ENCODE data around the gene RTL1. TPM values are rescaled to one million over a fixed set of nuclear protein-coding genes. Genes with fewer than 3 reads are reported as not detected.

RTL1 gene
- polyA plus RNA-seq, 1 experiment, result not detected

DNA sequence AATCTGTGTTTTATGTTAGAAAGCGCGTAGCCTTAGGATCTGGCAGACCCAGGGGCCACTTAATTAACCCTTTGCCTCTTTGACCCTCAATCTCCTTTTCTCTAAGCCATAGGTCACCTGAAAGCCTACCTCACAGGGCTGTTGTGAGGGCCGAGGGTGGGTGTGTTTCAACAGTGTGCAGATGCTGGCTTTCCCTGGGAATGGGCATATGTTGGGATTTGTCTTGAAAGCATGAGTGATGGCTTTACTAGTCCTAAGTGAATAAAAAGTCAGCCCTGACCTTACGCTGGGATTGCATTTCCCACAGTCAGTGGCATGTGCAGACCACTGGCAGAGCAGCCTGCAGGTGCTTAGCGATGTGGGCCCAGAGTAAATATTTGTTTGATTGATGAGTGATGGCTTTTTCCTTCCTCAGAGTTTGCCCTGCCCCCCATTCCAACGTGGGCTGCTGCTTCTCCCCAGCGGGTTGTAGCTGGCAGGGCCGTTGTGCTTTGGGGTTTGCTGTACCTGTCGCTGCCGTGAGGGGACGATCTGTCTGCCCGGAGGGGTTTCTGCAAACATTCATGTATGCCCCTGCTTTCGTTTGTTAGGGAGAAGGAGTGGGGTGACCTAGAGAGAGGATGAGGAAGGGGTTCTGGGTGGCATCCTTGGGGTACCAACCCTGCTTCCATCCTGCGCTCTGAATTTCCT lies 46.1 kb downstream of the RTL1 start:
- Histone ChIP-seq H3K27me3 (ENCODE audit: control insufficient read depth, insufficient read depth, low read length) (no peaks in the 10 kb centered on the region), H3K4me3 (ENCODE audit: low read depth, low read length) (no peak overlapping the region), H3K36me3 (ENCODE audit: control insufficient read depth, insufficient read depth, low read length) (peaks cover 17% of the 10 kb centered on the region)
- TF ChIP-seq, protein P1, sequence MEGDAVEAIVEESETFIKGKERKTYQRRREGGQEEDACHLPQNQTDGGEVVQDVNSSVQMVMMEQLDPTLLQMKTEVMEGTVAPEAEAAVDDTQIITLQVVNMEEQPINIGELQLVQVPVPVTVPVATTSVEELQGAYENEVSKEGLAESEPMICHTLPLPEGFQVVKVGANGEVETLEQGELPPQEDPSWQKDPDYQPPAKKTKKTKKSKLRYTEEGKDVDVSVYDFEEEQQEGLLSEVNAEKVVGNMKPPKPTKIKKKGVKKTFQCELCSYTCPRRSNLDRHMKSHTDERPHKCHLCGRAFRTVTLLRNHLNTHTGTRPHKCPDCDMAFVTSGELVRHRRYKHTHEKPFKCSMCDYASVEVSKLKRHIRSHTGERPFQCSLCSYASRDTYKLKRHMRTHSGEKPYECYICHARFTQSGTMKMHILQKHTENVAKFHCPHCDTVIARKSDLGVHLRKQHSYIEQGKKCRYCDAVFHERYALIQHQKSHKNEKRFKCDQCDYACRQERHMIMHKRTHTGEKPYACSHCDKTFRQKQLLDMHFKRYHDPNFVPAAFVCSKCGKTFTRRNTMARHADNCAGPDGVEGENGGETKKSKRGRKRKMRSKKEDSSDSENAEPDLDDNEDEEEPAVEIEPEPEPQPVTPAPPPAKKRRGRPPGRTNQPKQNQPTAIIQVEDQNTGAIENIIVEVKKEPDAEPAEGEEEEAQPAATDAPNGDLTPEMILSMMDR (IDR thresholded peaks at IDR 0.05; ENCODE audit: insufficient read depth, low read depth, low read length), result no peak
- ChIA-PET POLR2A (no interaction called here), CTCF (no interaction called here)
- DNase-seq (ENCODE audit: low read depth), result no peak

DNA sequence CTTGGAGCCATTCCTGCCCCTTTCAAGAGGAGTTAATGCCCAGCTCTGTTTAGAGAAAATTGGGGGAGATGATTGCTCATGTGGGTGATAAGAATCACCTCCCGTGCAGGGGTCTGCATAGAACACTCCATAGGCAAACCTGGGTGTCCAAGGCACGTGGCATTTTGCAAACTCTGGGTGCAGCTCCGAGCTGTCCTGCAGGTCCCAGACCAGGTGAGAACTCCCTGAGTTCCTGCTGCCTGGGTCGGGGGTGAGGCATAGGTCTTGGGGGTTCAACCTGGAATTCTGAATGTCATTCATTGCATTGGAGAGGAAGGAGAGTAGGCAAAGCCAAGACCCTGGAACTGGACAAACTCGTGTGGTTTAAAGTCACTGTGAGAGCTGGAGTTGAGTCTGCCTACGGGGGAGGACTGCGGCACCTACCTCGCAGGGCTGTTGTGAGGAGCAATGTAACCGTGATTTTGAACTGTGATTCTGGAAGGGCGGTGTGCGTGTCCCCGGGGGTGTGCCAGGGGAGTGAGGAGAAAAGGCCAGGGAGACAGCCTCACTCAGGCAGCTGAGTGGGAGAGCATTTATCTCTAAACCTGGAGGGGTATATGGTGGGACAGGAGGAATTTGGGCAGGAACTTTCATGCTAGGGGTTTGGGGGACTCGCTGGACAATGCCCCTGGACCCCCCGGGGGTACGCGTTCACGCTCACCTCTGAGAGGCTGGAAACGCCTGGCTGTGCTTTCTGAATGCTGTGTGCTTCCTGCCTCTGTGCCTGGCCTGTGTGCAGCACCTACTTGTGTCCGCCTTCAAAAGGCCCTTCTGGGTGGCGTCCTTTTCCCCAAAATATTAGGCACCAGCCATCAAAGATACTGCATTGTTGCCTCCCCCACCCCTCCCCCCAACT lies 47.2 kb downstream of the RTL1 start:
- ChIA-PET CTCF (no interaction called here), POLR2A (no interaction called here)
- TF ChIP-seq, protein P1 (IDR thresholded peaks at IDR 0.05; ENCODE audit: insufficient read depth, low read depth, low read length), result no peak
- no peak overlapping the region for H3K4me3 ChIP-seq (ENCODE audit: low read depth, low read length)
- no peak for DNase-seq (ENCODE audit: low read depth)
- peaks cover 15% of the 10 kb centered on the region for H3K36me3 ChIP-seq (ENCODE audit: control insufficient read depth, insufficient read depth, low read length)
- H3K27me3 ChIP-seq (ENCODE audit: control insufficient read depth, insufficient read depth, low read length), result no peaks in the 10 kb centered on the region

DNA sequence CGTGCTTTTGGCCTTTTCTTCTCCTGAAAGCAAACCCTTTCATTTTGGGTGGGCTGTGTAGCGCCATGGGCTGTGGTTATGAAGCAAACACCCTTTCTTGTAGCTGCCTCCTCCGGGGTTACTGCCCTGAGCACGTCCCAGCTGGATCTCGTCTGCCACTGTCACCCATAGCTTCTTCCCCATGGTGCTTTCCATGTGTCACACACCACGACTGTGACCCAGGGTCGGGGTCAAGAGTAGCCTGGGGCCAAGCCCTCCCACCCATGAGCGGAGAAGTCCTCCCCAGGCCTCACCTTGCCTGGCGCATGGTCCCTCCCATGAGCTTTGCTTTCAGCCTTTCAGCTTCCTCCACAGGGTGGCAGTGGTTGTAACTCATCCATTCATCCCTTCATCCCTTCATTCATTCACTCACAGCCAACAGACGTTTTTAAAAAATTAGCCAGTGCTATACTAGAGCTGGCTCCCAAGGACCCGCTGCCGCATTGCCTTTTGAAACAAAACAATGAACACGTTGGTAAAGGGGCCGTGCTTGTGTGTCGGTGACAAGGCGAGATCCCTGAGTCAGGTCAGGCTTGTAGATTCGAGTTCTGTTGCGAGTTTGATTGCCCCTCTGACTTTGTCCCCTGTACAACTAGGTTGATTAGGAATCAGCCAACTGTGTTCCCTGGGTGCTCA lies 48.1 kb downstream of the RTL1 start:
- no peaks in the 10 kb centered on the region for H3K27me3 ChIP-seq (ENCODE audit: control insufficient read depth, insufficient read depth, low read length)
- DNase-seq (ENCODE audit: low read depth), result no peak
- ChIA-PET CTCF (interaction anchor here (1.3 to 1.9 kb wide), 2 partner anchors 8 to 13 kb away, joined by 3 to 6 read pairs; no protein-coding TSS in a partner anchor), POLR2A (no interaction called here)
- H3K36me3 ChIP-seq (ENCODE audit: control insufficient read depth, insufficient read depth, low read length), result peaks cover 13% of the 10 kb centered on the region
- TF ChIP-seq, protein P1 (IDR thresholded peaks at IDR 0.05; ENCODE audit: insufficient read depth, low read depth, low read length), result no peak
- H3K4me3 ChIP-seq (ENCODE audit: low read depth, low read length), result no peak overlapping the region

GRCh38 chr14:100854435-100854834 lies 49.1 kb downstream of the RTL1 start:
- no peak for DNase-seq (ENCODE audit: low read depth)
- POLR2A ChIA-PET, result no interaction called here
- CTCF ChIA-PET, result interaction anchor here (1.3 to 1.9 kb wide), 2 partner anchors 9 to 12 kb away, joined by 3 to 6 read pairs; no protein-coding TSS in a partner anchor
- H3K36me3 ChIP-seq (ENCODE audit: control insufficient read depth, insufficient read depth, low read length), result peaks cover 11% of the 10 kb centered on the region
- H3K4me3 ChIP-seq (ENCODE audit: low read depth, low read length), result no peak overlapping the region
- TF ChIP-seq, protein P1 (IDR thresholded peaks at IDR 0.05; ENCODE audit: insufficient read depth, low read depth, low read length), result no peak
- no peaks in the 10 kb centered on the region for H3K27me3 ChIP-seq (ENCODE audit: control insufficient read depth, insufficient read depth, low read length)

Measured in BJ (cell line).